Measurements from ENCODE around the gene RASAL1.

The RASAL1 gene

GRCh38 chr12:113135178-113136127 lies at the start of gene RASAL1:
Gene RASAL1 (minus strand): TSS chr12:113135761. CDS start chr12:113135462, 299 bp downstream.
- Histone ChIP-seq H3K4me1 (ENCODE audit: control insufficient read depth, insufficient read depth, low read length) (no peaks in the 10 kb centered on the region), H3K36me3 (ENCODE audit: control insufficient read depth, insufficient read depth, low read length) (no peaks in the 10 kb centered on the region), H3K4me3 (ENCODE audit: low read length) (peak within 1 kb of the TSS; percentile 54), H3K27ac (ENCODE audit: low read depth, low read length) (no peak within 1 kb of the TSS), H3K9ac (ENCODE audit: low read length) (no peak within 1 kb of the TSS), H3K27me3 (ENCODE audit: control insufficient read depth, insufficient read depth, low read length) (peaks cover 5% of the 10 kb centered on the region)

DNA sequence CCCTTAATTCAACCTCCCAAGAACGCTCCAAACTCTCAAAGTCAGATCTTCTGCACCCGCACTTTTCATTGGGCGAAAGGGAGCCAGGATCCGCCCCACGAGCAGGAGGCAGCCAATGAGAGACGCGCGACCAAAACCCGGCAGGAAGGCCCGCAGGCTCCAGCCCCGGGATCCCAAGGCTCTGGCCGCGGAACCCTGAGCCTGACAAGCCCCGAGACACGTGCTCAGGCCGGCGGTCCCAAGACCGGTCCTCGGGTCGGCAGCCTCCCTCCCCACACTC lies 49.3 kb upstream of the RASAL1 start:
- peaks cover 13% of the 10 kb centered on the region for H3K36me3 ChIP-seq (ENCODE audit: control insufficient read depth, insufficient read depth, low read length)
- peak overlapping the region; percentile 88 for H3K4me3 ChIP-seq (ENCODE audit: low read length)
- peak overlapping the region; percentile 43 for H3K9ac ChIP-seq (ENCODE audit: low read length)
- H3K27me3 ChIP-seq (ENCODE audit: control insufficient read depth, insufficient read depth, low read length), result no peaks in the 10 kb centered on the region
- H3K4me1 ChIP-seq (ENCODE audit: control insufficient read depth, insufficient read depth, low read length), result peaks cover 7% of the 10 kb centered on the region
- peak overlapping the region; percentile 88 for H3K27ac ChIP-seq (ENCODE audit: low read depth, low read length)

GRCh38 chr12:113184098-113184899 lies 48.7 kb upstream of the RASAL1 start:
- Histone ChIP-seq H3K27ac (ENCODE audit: low read depth, low read length) (peak overlapping the region; percentile 88), H3K4me3 (ENCODE audit: low read length) (peak overlapping the region; percentile 88), H3K36me3 (ENCODE audit: control insufficient read depth, insufficient read depth, low read length) (peaks cover 18% of the 10 kb centered on the region), H3K4me1 (ENCODE audit: control insufficient read depth, insufficient read depth, low read length) (peaks cover 7% of the 10 kb centered on the region), H3K9ac (ENCODE audit: low read length) (peak overlapping the region; percentile 38), H3K27me3 (ENCODE audit: control insufficient read depth, insufficient read depth, low read length) (no peaks in the 10 kb centered on the region)

DNA sequence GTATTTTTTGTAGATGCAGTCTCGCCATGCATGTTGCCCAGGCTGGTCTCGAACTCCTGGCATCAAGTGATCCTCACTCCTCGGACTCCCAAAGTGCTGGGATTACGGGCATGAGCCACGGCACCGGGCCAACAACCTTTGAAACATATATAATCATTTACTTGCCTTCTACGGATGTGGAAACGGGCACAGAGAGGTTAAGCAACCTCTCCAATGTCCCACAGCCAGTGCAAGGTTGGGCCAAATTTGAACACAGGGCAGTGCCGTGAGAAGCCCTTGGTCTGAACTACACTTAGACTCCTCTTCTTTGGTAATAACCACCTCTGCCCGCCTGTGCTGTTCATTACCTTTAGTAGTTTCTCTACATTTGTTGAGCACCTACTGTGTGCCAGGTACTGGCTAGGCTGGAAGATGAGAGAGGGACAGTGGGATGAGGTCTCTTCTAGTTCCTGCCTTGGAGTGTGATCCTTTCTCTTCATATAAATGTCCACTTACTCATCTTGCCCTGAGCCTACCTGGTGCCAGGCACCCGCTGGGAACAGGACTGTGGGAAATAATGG lies 47.5 kb upstream of the RASAL1 start:
- H3K4me1 ChIP-seq (ENCODE audit: control insufficient read depth, insufficient read depth, low read length), result peaks cover 7% of the 10 kb centered on the region
- no peak overlapping the region for H3K27ac ChIP-seq (ENCODE audit: low read depth, low read length)
- no peak overlapping the region for H3K4me3 ChIP-seq (ENCODE audit: low read length)
- no peak overlapping the region for H3K9ac ChIP-seq (ENCODE audit: low read length)
- no peaks in the 10 kb centered on the region for H3K27me3 ChIP-seq (ENCODE audit: control insufficient read depth, insufficient read depth, low read length)
- H3K36me3 ChIP-seq (ENCODE audit: control insufficient read depth, insufficient read depth, low read length), result peaks cover 26% of the 10 kb centered on the region

DNA sequence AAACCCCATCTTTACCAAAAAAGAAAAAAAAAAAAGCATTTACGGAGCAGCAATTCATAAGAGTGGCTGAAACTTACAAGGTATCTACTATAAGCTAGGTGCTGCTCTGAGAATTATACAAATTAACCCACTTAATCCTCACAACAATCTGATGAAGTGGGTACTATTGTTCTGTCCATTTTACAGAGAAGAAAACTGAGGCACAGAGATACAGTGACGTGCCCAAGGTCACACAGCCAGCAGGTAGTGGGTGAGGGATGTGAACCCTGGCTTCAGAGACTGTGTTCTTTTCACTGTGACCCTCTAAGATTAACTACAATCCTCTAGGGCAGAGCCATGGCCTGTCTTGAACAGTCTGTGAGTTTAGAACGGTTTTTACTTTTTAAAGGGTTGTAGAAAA lies 46.4 kb upstream of the RASAL1 start:
- Histone ChIP-seq H3K4me1 (ENCODE audit: control insufficient read depth, insufficient read depth, low read length) (peaks cover 7% of the 10 kb centered on the region), H3K9ac (ENCODE audit: low read length) (no peak overlapping the region)

DNA sequence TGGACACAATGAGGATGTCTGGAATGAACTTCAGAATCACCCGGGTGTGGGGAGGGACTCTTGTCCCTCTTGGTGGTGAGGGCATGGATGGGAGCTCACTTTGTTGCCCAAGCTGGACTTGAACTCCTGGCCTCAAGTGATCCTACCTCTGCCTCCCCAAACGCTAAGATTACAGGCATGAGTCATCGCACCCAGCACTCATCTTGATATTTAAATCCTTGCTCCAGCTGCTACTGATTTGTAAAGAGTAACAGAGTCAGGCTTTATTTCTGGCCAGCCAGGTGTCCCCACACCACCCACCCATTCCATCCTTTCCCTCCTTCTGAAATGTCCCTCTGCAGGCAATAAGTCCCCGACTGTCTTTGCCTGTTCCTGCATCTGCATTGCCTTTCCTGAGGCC lies 44.8 kb upstream of the RASAL1 start:
- Histone ChIP-seq H3K27me3 (ENCODE audit: control insufficient read depth, insufficient read depth, low read length) (no peaks in the 10 kb centered on the region), H3K4me1 (ENCODE audit: control insufficient read depth, insufficient read depth, low read length) (peaks cover 3% of the 10 kb centered on the region), H3K9ac (ENCODE audit: low read length) (no peak overlapping the region), H3K27ac (ENCODE audit: low read depth, low read length) (no peak overlapping the region), H3K36me3 (ENCODE audit: control insufficient read depth, insufficient read depth, low read length) (peaks cover 34% of the 10 kb centered on the region), H3K4me3 (ENCODE audit: low read length) (no peak overlapping the region)

More for the DNA sequence above, 46.4 kb upstream of the RASAL1 start:
- no peaks in the 10 kb centered on the region for H3K27me3 ChIP-seq (ENCODE audit: control insufficient read depth, insufficient read depth, low read length)
- H3K27ac ChIP-seq (ENCODE audit: low read depth, low read length), result no peak overlapping the region
- H3K4me3 ChIP-seq (ENCODE audit: low read length), result no peak overlapping the region
- peaks cover 29% of the 10 kb centered on the region for H3K36me3 ChIP-seq (ENCODE audit: control insufficient read depth, insufficient read depth, low read length)

GRCh38 chr12:113179023-113179422 lies 43.5 kb upstream of the RASAL1 start:
- Histone ChIP-seq H3K27ac (ENCODE audit: low read depth, low read length) (no peak overlapping the region), H3K4me1 (ENCODE audit: control insufficient read depth, insufficient read depth, low read length) (no peaks in the 10 kb centered on the region), H3K4me3 (ENCODE audit: low read length) (no peak overlapping the region), H3K27me3 (ENCODE audit: control insufficient read depth, insufficient read depth, low read length) (no peaks in the 10 kb centered on the region), H3K36me3 (ENCODE audit: control insufficient read depth, insufficient read depth, low read length) (peaks cover 34% of the 10 kb centered on the region), H3K9ac (ENCODE audit: low read length) (no peak overlapping the region)

DNA sequence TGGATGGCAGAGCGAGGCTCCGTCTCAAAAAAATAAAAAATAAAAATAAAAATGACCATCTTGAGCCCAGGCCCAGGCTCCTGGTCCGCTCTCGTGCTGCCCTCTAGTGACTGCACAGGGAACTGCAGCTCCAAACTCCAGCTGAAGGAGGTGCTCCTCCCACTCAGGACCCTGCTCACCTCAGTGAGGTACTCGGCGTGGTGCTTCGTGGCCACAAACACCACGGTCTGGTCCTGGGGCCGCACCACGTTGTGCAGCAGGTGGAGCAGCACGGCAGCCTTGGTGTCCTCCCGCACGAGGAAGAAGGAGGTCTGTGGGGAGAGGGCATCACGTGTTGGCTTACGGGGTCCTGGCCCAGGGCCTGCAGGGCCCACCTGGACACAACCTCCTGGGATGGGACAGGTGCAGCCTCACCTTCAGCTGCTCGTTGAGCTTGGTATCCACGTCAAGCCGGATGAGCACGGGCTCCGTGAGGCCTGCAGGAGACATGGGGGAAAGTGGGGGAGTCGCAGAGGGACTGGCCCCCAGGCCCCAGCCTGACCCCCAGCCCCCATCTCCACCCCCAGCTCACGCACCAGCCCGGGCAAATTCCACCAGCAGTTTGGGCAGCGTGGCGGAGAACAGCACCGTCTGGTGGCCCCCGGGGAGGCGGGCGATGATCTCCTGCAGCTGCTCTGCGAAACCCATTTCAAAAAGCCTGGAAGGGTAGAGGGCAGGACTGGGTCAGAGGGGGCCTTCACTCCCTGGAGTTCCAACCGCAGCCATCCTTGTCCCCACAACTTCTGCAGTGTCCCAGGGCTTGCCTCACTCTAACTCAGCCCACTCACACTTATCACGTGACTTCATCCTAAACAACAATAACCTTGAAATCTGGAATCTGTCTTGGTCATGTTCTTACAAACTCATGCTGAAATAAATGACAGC lies 39.2 kb upstream of the RASAL1 start:
- Histone ChIP-seq H3K36me3 (ENCODE audit: control insufficient read depth, insufficient read depth, low read length) (peaks cover 41% of the 10 kb centered on the region), H3K27ac (ENCODE audit: low read depth, low read length) (no peak overlapping the region), H3K9ac (ENCODE audit: low read length) (no peak overlapping the region), H3K4me1 (ENCODE audit: control insufficient read depth, insufficient read depth, low read length) (no peaks in the 10 kb centered on the region), H3K4me3 (ENCODE audit: low read length) (no peak overlapping the region), H3K27me3 (ENCODE audit: control insufficient read depth, insufficient read depth, low read length) (no peaks in the 10 kb centered on the region)

DNA sequence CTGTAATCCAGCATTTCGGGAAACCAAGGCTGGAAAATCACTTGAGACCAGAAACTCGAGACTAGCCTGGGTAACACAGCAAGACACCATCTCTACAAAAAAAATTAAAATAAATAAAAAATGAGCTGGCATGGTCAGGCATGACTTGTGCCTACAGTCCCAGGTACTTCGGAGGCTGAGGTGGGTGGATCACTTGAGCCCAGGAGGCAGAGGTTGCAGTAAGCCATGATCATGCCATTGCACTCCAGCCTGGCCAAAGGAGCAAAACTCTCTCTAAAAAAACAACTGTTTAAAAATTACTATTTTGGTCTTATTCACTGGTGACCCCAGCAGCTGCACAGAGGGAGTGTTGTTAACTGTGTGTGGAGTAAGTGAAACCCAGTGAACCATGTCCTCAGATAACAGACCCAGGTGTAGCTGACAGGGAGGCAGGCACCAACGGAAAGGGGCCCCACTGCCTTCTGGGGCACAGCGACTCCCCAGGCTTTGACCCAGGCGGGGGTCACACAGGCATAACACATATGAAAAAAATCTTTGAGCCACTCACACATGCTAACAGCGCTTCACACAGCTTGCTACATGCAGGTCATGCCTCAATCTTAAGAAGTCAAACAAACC lies 37.6 kb upstream of the RASAL1 start:
- Histone ChIP-seq H3K27me3 (ENCODE audit: control insufficient read depth, insufficient read depth, low read length) (no peaks in the 10 kb centered on the region), H3K36me3 (ENCODE audit: control insufficient read depth, insufficient read depth, low read length) (peaks cover 33% of the 10 kb centered on the region)

GRCh38 chr12:113172185-113172584 lies 36.6 kb upstream of the RASAL1 start:
- H3K27me3 ChIP-seq (ENCODE audit: control insufficient read depth, insufficient read depth, low read length), result no peaks in the 10 kb centered on the region
- H3K36me3 ChIP-seq (ENCODE audit: control insufficient read depth, insufficient read depth, low read length), result peaks cover 38% of the 10 kb centered on the region
- no peaks in the 10 kb centered on the region for H3K4me1 ChIP-seq (ENCODE audit: control insufficient read depth, insufficient read depth, low read length)
- H3K4me3 ChIP-seq (ENCODE audit: low read length), result no peak overlapping the region
- no peak overlapping the region for H3K9ac ChIP-seq (ENCODE audit: low read length)
- no peak overlapping the region for H3K27ac ChIP-seq (ENCODE audit: low read depth, low read length)

More for the DNA sequence above, 37.6 kb upstream of the RASAL1 start:
- Histone ChIP-seq H3K27ac (ENCODE audit: low read depth, low read length) (no peak overlapping the region), H3K4me1 (ENCODE audit: control insufficient read depth, insufficient read depth, low read length) (no peaks in the 10 kb centered on the region), H3K9ac (ENCODE audit: low read length) (no peak overlapping the region), H3K4me3 (ENCODE audit: low read length) (no peak overlapping the region)

DNA sequence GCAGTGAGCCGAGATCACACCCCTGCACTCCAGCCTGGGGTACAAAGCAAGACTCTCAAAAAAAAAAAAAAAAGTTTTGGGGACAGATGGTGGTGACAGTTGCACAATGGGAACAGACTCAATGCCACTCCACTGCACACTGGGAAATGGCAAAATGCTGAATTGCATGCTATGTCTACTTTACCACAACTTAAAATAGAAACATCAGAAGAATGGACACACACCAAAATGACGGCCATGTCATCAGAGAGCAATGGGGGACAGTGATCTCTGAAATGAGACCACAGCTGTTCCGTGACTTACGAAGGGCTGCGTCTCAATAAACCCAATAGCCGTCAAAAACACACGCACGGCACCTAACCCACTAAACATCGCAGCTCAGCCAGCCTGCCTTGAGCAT lies 36.0 kb upstream of the RASAL1 start:
- peaks cover 38% of the 10 kb centered on the region for H3K36me3 ChIP-seq (ENCODE audit: control insufficient read depth, insufficient read depth, low read length)
- no peak overlapping the region for H3K9ac ChIP-seq (ENCODE audit: low read length)
- no peaks in the 10 kb centered on the region for H3K27me3 ChIP-seq (ENCODE audit: control insufficient read depth, insufficient read depth, low read length)
- no peaks in the 10 kb centered on the region for H3K4me1 ChIP-seq (ENCODE audit: control insufficient read depth, insufficient read depth, low read length)
- no peak overlapping the region for H3K4me3 ChIP-seq (ENCODE audit: low read length)
- no peak overlapping the region for H3K27ac ChIP-seq (ENCODE audit: low read depth, low read length)

Measured in rectal smooth muscle tissue (tissue), 1 donor.